GM18867 (cell line): ENCODE data around the gene JAKMIP1.

Experiments used
- ATAC-seq: cut with Tn5 transposase; IDR thresholded peaks from one replicate; pipeline ENCODE4 v1.9.1; 2021; ENCODE audit warnings: mild to moderate bottlenecking, moderate library complexity; ENCODE audit not compliant: unreplicated experiment

JAKMIP1 gene

DNA sequence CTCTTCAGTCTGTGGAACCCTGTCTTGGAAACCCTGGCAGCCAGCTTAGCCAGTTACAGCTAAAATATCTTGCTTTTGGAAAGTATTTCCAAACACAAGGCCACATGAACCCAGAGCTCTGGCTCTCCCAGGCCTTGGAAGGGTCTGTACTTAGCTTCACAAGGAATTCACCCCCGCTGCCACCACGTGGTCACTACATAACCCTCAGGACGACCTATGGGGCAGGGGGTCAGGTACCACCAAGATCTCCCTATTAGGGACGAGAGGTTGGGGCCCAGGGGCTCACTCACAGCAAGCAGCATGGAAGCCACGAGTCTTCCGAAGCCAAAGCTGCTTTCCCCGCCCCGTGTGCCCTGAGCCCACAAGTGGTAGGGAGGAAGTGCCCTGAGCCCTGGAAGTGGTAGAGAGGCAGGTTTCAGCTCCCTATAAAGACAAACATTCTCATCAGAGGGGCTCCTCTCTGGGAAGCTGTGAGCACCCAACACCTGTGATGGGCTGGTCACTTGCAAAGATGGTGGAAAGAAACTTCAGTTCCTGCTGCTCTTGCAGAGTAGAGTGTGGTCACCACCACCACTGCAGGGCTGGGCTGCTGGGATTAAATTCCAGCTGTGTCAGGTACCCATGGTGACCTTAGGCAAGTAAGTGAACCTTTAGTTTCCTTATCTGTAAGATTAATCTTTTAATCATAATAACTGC, 4.7 kb upstream of the JAKMIP1 start:
- ATAC-seq, result no peak

GRCh38 chr4:6204098-6204497, 3.7 kb upstream of the JAKMIP1 start:
- no peak for ATAC-seq

DNA sequence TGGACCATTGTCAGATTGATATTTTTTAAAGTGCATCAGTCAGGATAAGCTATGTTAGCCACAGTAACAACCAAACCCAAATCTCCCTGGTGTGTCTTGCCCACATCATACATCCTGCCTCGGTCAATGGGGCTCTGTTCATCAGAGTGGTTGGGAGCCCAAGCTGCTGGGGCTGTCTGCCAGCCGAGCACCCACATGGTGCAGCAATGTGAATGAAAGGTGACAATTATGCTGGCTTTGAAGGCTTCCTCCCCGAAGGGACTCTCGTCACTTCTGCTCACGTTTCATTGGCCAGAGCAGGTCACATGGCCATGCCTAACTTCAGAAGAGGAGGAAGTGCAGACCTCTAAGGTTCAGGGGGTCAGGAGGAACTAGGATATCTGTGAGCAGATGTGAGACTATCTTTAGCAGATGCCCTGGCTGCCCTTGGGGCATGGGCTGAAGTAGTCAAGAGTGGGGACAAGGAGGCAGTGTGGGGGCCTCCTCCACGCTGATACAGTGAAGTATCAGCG, 1.3 kb upstream of the JAKMIP1 start:
- ATAC-seq, result no peak

DNA sequence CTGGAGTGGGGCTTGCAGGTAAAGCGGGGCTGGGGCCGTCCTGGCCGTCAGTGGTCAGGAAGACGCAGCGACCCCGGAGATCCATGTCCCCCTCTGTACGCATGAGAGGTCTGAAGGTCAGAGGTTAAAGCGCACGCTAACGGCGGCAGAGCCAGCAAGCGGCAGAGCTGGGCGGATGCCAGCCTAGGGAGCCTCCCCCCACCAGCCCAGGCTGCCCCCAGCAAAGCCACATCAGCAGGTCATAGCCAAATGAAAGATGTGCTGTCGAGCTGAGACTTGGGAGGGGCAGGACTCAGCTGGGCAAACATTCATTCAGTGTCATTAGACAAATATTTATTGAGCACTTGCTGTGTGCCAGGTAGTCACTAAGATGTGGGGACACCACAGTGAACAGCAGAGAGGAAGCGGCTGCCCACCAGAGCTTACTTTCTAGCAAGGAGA, 593 bp upstream of the JAKMIP1 start:
- ATAC-seq, result peak; percentile 23

DNA sequence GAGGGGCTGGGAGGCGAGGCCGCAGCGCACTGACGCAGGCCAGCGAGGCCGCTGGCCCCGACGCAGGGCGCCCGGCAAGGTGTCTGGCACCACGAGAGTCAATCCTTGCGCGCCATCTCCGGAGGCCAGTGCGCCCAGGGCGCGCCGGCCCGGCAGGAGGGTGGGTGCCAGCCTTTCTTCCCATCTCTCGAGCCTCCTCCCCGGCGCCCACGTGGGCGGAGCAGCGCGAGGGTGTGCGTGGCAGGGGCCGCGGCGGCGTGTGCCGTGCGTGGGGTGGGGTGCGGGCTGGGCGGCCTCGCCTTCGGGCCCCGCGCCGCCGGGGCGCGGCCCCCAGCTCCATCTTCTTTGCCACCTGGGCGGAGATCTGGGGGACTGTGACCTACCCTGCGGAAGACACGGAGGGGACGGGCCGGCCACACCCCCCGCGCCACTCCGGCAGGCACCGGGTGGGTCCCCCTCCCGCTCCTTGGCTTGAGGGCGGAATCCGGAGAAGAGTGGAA, 877 bp downstream of the JAKMIP1 start:
- no peak for ATAC-seq

DNA sequence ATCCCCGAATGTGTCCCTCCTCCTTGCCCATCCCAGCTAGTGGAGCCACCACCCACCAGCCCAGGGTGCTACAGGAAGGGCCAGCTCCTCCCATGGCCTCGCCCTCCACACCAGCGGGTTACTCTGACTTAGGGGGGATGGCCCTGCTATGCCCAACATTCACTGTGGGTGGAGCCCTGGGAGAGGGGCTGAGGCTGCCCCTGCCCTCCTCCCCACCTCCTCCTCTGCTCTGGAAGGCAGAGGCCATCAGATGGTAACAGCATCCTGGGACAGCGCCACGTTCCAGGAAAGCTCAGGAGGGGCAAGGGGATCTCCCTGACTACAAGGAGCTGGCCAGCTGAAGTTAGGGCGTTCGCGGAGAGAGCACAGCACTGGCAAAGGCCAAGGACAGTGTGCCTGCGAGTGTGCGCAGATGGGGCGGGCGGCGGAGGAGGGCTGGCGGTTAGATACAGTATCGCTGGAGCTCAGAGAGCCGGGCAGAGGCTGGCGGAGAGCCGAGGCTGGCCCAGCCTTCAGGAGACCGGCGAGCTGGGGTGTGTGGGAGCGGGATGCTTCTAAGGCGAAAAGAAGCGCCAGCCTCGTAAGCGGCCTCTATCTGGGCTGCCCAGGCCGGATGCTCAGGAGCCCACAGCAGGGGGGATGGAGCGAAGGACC, 1.5 kb downstream of the JAKMIP1 start:
- no peak for ATAC-seq

- no peak for ATAC-seq
These were observed 2.1 kb downstream of the JAKMIP1 start for GRCh38 chr4:6198278-6198677.

GRCh38 chr4:6197433-6198174, 2.7 kb downstream of the JAKMIP1 start:
- no peak for ATAC-seq

- no peak for ATAC-seq
These were observed 3.5 kb downstream of the JAKMIP1 start for GRCh38 chr4:6196871-6197270.

DNA sequence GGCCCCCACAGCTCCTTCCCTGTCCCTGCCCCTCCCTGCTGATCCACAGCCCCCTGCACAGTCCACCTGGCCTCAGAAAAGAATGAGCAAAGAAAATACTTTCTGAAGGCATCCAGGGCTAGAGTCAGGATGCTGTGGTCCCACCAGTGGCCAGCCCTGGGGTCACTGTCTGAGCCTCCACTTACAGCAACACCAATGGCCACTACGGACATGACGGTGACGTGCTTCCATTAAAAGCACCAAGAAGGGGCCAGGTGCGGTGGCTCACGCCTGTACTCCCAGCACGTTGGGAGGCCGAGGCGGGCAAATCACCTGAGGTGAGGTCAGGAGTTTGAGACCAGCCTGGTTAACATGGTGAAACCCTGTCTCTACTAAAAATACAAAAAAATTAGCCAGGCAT, 4.0 kb downstream of the JAKMIP1 start:
- ATAC-seq, result no peak

GRCh38 chr4:6195602-6196319, 4.6 kb downstream of the JAKMIP1 start:
- no peak for ATAC-seq

GRCh38 chr4:6194458-6195195, 5.7 kb downstream of the JAKMIP1 start:
- ATAC-seq, result no peak

- no peak for ATAC-seq
These were observed 7.0 kb downstream of the JAKMIP1 start for GRCh38 chr4:6193399-6193798.

DNA sequence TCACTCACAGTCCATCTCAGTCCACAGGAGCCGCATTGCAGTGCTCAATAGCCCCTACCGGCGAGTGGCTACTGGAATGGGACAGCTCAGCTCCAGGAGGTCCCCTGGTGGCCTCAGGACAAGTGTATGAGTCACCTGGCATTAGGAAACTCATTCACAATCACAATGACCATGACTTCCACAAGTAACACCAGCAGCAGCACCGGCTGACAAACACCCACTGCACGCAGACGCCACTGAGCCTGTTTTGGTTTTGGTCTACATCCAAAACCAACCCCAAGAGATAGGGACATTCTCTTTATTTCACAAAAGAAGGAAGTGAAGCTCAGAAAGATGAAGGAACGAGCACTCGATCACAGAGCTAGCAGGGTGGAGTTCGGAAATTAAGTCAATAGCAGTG, 8.1 kb downstream of the JAKMIP1 start:
- ATAC-seq, result no peak

- ATAC-seq, result no peak
These were observed 8.8 kb downstream of the JAKMIP1 start for GRCh38 chr4:6191448-6192130.

GRCh38 chr4:6190486-6190885, 9.9 kb downstream of the JAKMIP1 start:
- no peak for ATAC-seq

DNA sequence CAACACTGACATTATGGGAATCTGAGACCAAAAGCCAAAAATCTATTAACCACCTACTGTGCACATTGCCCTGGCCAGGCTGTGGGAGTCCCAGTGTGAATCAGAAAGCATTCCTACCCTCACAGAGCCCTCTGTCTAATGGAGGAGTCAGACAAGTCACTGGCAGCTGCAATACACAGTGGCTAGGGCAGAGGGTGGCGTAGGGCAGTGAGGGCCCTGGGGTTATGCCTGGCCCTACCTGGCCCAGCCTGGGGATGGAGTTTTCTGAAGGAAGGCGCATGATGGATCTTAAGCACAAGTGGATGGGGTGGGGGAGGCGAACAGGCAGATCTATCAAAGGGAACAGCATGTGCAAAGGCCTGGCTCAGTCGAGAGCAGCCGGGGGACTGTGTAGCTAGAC, 10.8 kb downstream of the JAKMIP1 start:
- ATAC-seq, result no peak

GRCh38 chr4:6188687-6189305, 11.6 kb downstream of the JAKMIP1 start:
- no peak for ATAC-seq

GRCh38 chr4:6184169-6184568, 16.2 kb downstream of the JAKMIP1 start:
- ATAC-seq, result peak; percentile 0
